ENCODE results near the gene RNF215. TPM values are rescaled to one million over a fixed set of nuclear protein-coding genes. Genes with fewer than 3 reads are reported as not detected.
"Not testable (repeated sequence)": the region's sequence is repeated elsewhere in the genome, so short reads cannot be mapped to it uniquely, and the experiment has no call there.

RNF215 gene
- total RNA-seq, 1 donor from 2014 or later, result 11.9 TPM

GRCh38 chr22:30344447-30345200 is 42.6 kb downstream of the RNF215 start:
- H3K9ac ChIP-seq, result no peak overlapping the region
- H3K4me3 ChIP-seq, result no peak overlapping the region
- H3K4me3 Mint-ChIP-seq, result no peak overlapping the region
- no peak overlapping the region for H3K27ac ChIP-seq
- peaks cover 29% of the 10 kb centered on the region for H3K79me2 ChIP-seq (ENCODE audit: low read depth)
- H3K9me3 Mint-ChIP-seq, result no peaks in the 10 kb centered on the region
- H3K27ac Mint-ChIP-seq, result no peak overlapping the region
- peaks cover 51% of the 10 kb centered on the region for H3K36me3 Mint-ChIP-seq
- H3K27me3 Mint-ChIP-seq (ENCODE audit: insufficient read depth, low read depth), result no peaks in the 10 kb centered on the region
- H4K20me1 ChIP-seq (ENCODE audit: low read depth), result peaks cover 41% of the 10 kb centered on the region
- no peaks in the 10 kb centered on the region for H3K9me3 ChIP-seq (ENCODE audit: low read depth)
- no peaks in the 10 kb centered on the region for H3K27me3 ChIP-seq
- DNase-seq (ENCODE audit: low spot score), result no peak
- no peak overlapping the region for H3K4me2 ChIP-seq
- H3K4me1 Mint-ChIP-seq, result no peaks in the 10 kb centered on the region
- no peaks in the 10 kb centered on the region for H3K4me1 ChIP-seq
- H3F3A ChIP-seq (ENCODE audit: low read depth), result no peaks in the 10 kb centered on the region
- no peak overlapping the region for H2AFZ ChIP-seq (replicated peaks)
- peaks cover 22% of the 10 kb centered on the region for H3K36me3 ChIP-seq
- TF ChIP-seq EZH2 (IDR thresholded peaks at IDR 0.05), result no peak
- TF ChIP-seq EZH2phosphoT487 (IDR thresholded peaks at IDR 0.05), result no peak
- TF ChIP-seq CTCF (IDR thresholded peaks at IDR 0.05), result no peak

DNA sequence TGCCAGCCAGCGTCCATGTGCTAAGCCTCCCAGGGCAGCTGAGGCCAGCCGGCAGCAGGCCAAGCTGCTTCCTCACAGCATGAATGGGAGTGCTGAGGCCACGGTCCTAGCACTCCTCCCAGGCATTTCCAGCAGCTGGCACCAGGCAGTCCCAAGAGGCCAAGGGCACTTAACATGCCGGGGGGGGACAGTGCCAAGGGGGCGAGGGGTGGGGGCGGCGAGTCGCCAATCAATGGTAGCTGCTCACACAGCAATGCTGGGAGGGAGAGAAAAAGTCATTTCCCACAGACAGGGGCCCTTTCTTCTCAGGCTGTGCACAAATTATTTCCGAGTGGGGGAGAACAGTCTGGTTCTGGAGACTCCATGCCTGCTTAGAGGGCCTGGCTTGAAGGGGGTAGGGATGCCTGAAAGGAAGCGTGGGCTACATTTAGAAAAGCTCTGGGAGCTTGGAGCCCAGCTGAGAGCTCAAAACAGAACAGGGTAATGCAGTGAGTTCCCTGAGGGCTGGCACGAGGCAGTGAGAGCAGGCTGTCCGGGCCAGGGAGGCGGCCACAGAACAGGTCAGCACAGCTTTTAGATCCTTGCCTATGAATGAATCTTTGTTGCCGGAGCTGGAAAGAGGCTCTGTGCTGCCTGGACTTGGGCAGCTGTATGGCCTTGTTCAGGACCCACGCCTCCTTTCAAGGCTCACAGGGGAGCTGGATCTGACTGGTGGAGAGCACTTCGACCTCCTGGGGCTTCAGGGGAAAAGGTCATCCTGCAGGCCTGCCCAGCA is 46.1 kb downstream of the RNF215 start:
- no peak overlapping the region for H3K9ac ChIP-seq
- H3K9me3 ChIP-seq (ENCODE audit: low read depth), result no peaks in the 10 kb centered on the region
- H4K20me1 ChIP-seq (ENCODE audit: low read depth), result peaks cover 7% of the 10 kb centered on the region
- peaks cover 22% of the 10 kb centered on the region for H3K36me3 ChIP-seq
- no peak overlapping the region for H3K4me2 ChIP-seq
- no peaks in the 10 kb centered on the region for H3K79me2 ChIP-seq (ENCODE audit: low read depth)
- H3F3A ChIP-seq (ENCODE audit: low read depth), result no peaks in the 10 kb centered on the region
- H3K4me1 ChIP-seq, result no peaks in the 10 kb centered on the region
- no peaks in the 10 kb centered on the region for H3K27me3 Mint-ChIP-seq (ENCODE audit: insufficient read depth, low read depth)
- TF ChIP-seq CTCF (IDR thresholded peaks at IDR 0.05) (no peak), EZH2phosphoT487 (IDR thresholded peaks at IDR 0.05) (no peak), EZH2 (IDR thresholded peaks at IDR 0.05) (no peak)
- no peaks in the 10 kb centered on the region for H3K4me1 Mint-ChIP-seq
- no peak for DNase-seq (ENCODE audit: low spot score)
- H3K27ac Mint-ChIP-seq, result no peak overlapping the region
- H3K4me3 Mint-ChIP-seq, result no peak overlapping the region
- H2AFZ ChIP-seq (replicated peaks), result no peak overlapping the region
- H3K36me3 Mint-ChIP-seq, result peaks cover 56% of the 10 kb centered on the region
- no peaks in the 10 kb centered on the region for H3K9me3 Mint-ChIP-seq
- no peak overlapping the region for H3K27ac ChIP-seq
- no peak overlapping the region for H3K4me3 ChIP-seq
- no peaks in the 10 kb centered on the region for H3K27me3 ChIP-seq

GRCh38 chr22:30338802-30339201 is 48.4 kb downstream of the RNF215 start:
- no peaks in the 10 kb centered on the region for H3K4me1 ChIP-seq
- H3K79me2 ChIP-seq (ENCODE audit: low read depth), result no peaks in the 10 kb centered on the region
- no peak overlapping the region for H3K4me3 Mint-ChIP-seq
- no peaks in the 10 kb centered on the region for H3F3A ChIP-seq (ENCODE audit: low read depth)
- no peak overlapping the region for H2AFZ ChIP-seq (replicated peaks)
- no peaks in the 10 kb centered on the region for H4K20me1 ChIP-seq (ENCODE audit: low read depth)
- peaks cover 11% of the 10 kb centered on the region for H3K36me3 ChIP-seq
- no peaks in the 10 kb centered on the region for H3K27me3 ChIP-seq
- H3K4me3 ChIP-seq, result no peak overlapping the region
- H3K9me3 ChIP-seq (ENCODE audit: low read depth), result no peaks in the 10 kb centered on the region
- no peak overlapping the region for H3K4me2 ChIP-seq
- peaks cover 53% of the 10 kb centered on the region for H3K36me3 Mint-ChIP-seq
- H3K27ac ChIP-seq, result no peak overlapping the region
- H3K27me3 Mint-ChIP-seq (ENCODE audit: insufficient read depth, low read depth), result no peaks in the 10 kb centered on the region
- DNase-seq (ENCODE audit: low spot score), result no peak
- no peak overlapping the region for H3K27ac Mint-ChIP-seq
- H3K9me3 Mint-ChIP-seq, result no peaks in the 10 kb centered on the region
- H3K4me1 Mint-ChIP-seq, result no peaks in the 10 kb centered on the region
- no peak for TF ChIP-seq CTCF (IDR thresholded peaks at IDR 0.05)
- TF ChIP-seq EZH2 (IDR thresholded peaks at IDR 0.05), result no peak
- no peak for TF ChIP-seq EZH2phosphoT487 (IDR thresholded peaks at IDR 0.05)
- H3K9ac ChIP-seq, result no peak overlapping the region

DNA sequence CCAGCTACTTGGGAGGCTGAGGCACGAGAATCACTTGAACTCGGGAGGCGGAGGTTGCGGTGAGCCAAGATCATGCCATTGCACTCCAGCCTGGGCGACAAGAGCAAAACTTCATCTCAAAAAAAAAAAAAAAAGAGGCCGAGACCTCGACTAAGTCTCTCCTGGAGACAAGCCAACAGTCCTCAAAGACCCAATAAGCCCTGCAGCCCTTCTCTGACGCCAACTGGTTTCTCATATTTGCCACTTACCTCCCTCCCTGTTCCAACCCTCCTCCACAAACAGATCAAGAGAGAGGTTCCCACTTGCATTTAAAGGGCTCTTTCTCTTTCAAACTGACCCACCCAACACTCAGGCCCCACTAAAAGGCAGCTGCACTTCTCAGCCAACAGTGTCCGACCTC is 48.9 kb downstream of the RNF215 start:
- not testable (repeated sequence) for H3K9me3 ChIP-seq (ENCODE audit: low read depth); H3K4me3 ChIP-seq; H3F3A ChIP-seq (ENCODE audit: low read depth); H3K79me2 ChIP-seq (ENCODE audit: low read depth); H3K36me3 ChIP-seq; H3K4me1 Mint-ChIP-seq; H3K27ac ChIP-seq; H2AFZ ChIP-seq (replicated peaks); H3K4me3 Mint-ChIP-seq; H3K27me3 Mint-ChIP-seq (ENCODE audit: insufficient read depth, low read depth); H3K9me3 Mint-ChIP-seq; H3K4me2 ChIP-seq; H3K27ac Mint-ChIP-seq; H4K20me1 ChIP-seq (ENCODE audit: low read depth); H3K9ac ChIP-seq; DNase-seq (ENCODE audit: low spot score); H3K4me1 ChIP-seq; H3K27me3 ChIP-seq
- H3K36me3 Mint-ChIP-seq, result peaks cover 51% of the 10 kb centered on the region

Measured in neural progenitor cell (in vitro differentiated cells).